Panc1 (cell line): ENCODE measurements around the gene SFRP4. TPM values are rescaled to one million over a fixed set of nuclear protein-coding genes. Genes with fewer than 3 reads are reported as not detected.

Source experiments
- ATAC-seq: fragments of 200-7000 bp; cut with Tn5 transposase; 2 replicates; pipeline ENCODE4 v1.9.1; 2020; ENCODE audit warnings: mild to moderate bottlenecking, moderate library complexity
- Bru-seq: library from RNA; stranded (reverse); fragments of 400-500 nt; gene quantifications from one replicate; lab custom pipeline; 2021; lab: Mats Ljungman, UMichigan
- BruChase-seq, 2 experiments: library from RNA; stranded (reverse); fragments of 400-500 nt; gene quantifications; one replicate each; lab custom pipeline; 2021; lab: Mats Ljungman, UMichigan
- BruUV-seq: library from RNA; stranded (reverse); fragments of 400-500 nt; replicated peaks from 2 replicates; lab custom pipeline; 2021; lab: Mats Ljungman, UMichigan
- CTCF ChIA-PET: fragments of 300-600 bp; sonication (Branson Sonifier 250); formaldehyde crosslinking; loops from one replicate; lab custom pipeline; 2022; ENCODE audit warnings: antibody characterized with exemption; lab: Charles Lee
- POLR2A ChIA-PET: fragments of 300-600 bp; sonication (Branson Sonifier 250); formaldehyde crosslinking; loops from one replicate; lab custom pipeline; 2022; ENCODE audit warnings: antibody characterized with exemption; lab: Charles Lee
- DNase-seq: peaks from one replicate; pipeline ENCODE4 v3.0.0-alpha.2; 2010; ENCODE audit warnings: low read depth, low spot score
- H3K27ac ChIP-seq: 2 replicates; pipeline ENCODE4 v1.5.1; 2011; ENCODE audit warnings: mild to moderate bottlenecking, low read length, inconsistent platforms
- H3K27me3 ChIP-seq: fragments of 200-500 bp; sonication (Bioruptor generic); 2 replicates; pipeline ENCODE4 v1.6.0; 2014; ENCODE audit warnings: low read length, inconsistent platforms; ENCODE audit not compliant: control insufficient read depth, insufficient read depth
- H3K36me3 ChIP-seq: fragments of 200-500 bp; sonication (Bioruptor generic); 2 replicates; pipeline ENCODE4 v1.5.1; 2014; ENCODE audit warnings: inconsistent platforms, mild to moderate bottlenecking, low read length, moderate library complexity; ENCODE audit not compliant: control insufficient read depth, insufficient read depth
- H3K4me1 ChIP-seq: 2 replicates; pipeline ENCODE4 v1.5.1; 2011; ENCODE audit warnings: inconsistent platforms, mild to moderate bottlenecking, low read length, moderate library complexity; ENCODE audit not compliant: control insufficient read depth, insufficient read depth
- H3K4me3 ChIP-seq, 2 experiments: 2 replicates each; pipeline ENCODE4 v1.5.1; 2011 to 2012; ENCODE audit warnings: low read depth in 2 of 2, low read length in 2 of 2, mild to moderate bottlenecking in 2 of 2, inconsistent platforms in 1 of 2, moderate library complexity in 1 of 2
- H3K9me3 ChIP-seq: fragments of 200-500 bp; sonication (Bioruptor generic); 2 replicates; pipeline ENCODE4 v1.5.1; 2014; ENCODE audit warnings: low read depth, mild to moderate bottlenecking, inconsistent platforms, low read length, moderate library complexity; ENCODE audit not compliant: control insufficient read depth, insufficient read depth
- POLR2AphosphoS5 ChIP-seq: IDR thresholded peaks from 2 replicates; pipeline ENCODE4 v1.6.1; 2012; ENCODE audit warnings: mild to moderate bottlenecking, low read depth, low read length, moderate library complexity
- SIN3A ChIP-seq: IDR thresholded peaks from 2 replicates; pipeline ENCODE4 v1.6.1; 2012; ENCODE audit warnings: low read depth, mild to moderate bottlenecking, low read length, moderate library complexity, borderline replicate concordance; ENCODE audit not compliant: insufficient read depth
- TCF7L2 ChIP-seq: IDR thresholded peaks from 2 replicates; pipeline ENCODE4 v1.6.1; 2011; ENCODE audit warnings: mild to moderate bottlenecking, low read depth, low read length, inconsistent platforms
- in situ Hi-C: cut with HindIII; loops from 2 replicates; pipeline ENCODE4 v1.10.0; 2016; ENCODE audit warnings: low sequenced_read_pairs, low pct_unique_long_range_greater_than_20kb
- intact Hi-C: fragments of 100-400 bp; cut with micrococcal nuclease; formaldehyde crosslinking; loops from one replicate; pipeline ENCODE4 v1.10.0; 2022; ENCODE audit not compliant: unreplicated experiment
- long read RNA-seq: library from polyadenylated mRNA; unstranded; transcript quantifications from one replicate; pipeline ENCODE4 v2.0.0, GENCODE V29; 2021; ENCODE audit not compliant: unreplicated experiment
- polyA plus RNA-seq: library from polyadenylated mRNA; unstranded; fragments of >200 nt; gene quantifications from one replicate; pipeline ENCODE4 v1.2.1, GENCODE V29; 2012; ENCODE audit warnings: missing spikeins; ENCODE audit not compliant: insufficient read length
- total RNA-seq: library from RNA; stranded (reverse); gene quantifications from one replicate; pipeline ENCODE4 v1.2.1, GENCODE V29; 2021; ENCODE audit not compliant: unreplicated experiment
- TF ChIP-seq, protein P1 (sequence below): fragments of 450-650 bp; IDR thresholded peaks from 2 replicates; pipeline ENCODE4 v1.5.1; 2017; ENCODE audit warnings: mild to moderate bottlenecking
- TF ChIP-seq, protein P2 (sequence below), 2 experiments: IDR thresholded peaks; 2 replicates each; pipeline ENCODE4 v1.6.1; 2011 to 2012; ENCODE audit warnings: low read depth in 2 of 2, control low read depth in 1 of 2, low read length in 1 of 2, mild to moderate bottlenecking in 1 of 2, moderate library complexity in 1 of 2; ENCODE audit not compliant: insufficient read depth in 1 of 2

The SFRP4 gene
- total RNA-seq (0.74 TPM), Bru-seq, nascent RNA (percentile 28 among the genes with signal in this experiment), BruChase-seq, experiment 1, labeled RNA remaining after a 2-hour chase (percentile 20 among the genes with signal in this experiment), BruChase-seq, experiment 2, labeled RNA remaining after a 6-hour chase (percentile 30 among the genes with signal in this experiment)
- 0.23 TPM for polyA plus RNA-seq
- long read RNA-seq, partial matches to known transcripts: 0 of 4 reads
- long read RNA-seq, other reads (novel, unspliced or antisense): 1 of 4 reads

DNA sequence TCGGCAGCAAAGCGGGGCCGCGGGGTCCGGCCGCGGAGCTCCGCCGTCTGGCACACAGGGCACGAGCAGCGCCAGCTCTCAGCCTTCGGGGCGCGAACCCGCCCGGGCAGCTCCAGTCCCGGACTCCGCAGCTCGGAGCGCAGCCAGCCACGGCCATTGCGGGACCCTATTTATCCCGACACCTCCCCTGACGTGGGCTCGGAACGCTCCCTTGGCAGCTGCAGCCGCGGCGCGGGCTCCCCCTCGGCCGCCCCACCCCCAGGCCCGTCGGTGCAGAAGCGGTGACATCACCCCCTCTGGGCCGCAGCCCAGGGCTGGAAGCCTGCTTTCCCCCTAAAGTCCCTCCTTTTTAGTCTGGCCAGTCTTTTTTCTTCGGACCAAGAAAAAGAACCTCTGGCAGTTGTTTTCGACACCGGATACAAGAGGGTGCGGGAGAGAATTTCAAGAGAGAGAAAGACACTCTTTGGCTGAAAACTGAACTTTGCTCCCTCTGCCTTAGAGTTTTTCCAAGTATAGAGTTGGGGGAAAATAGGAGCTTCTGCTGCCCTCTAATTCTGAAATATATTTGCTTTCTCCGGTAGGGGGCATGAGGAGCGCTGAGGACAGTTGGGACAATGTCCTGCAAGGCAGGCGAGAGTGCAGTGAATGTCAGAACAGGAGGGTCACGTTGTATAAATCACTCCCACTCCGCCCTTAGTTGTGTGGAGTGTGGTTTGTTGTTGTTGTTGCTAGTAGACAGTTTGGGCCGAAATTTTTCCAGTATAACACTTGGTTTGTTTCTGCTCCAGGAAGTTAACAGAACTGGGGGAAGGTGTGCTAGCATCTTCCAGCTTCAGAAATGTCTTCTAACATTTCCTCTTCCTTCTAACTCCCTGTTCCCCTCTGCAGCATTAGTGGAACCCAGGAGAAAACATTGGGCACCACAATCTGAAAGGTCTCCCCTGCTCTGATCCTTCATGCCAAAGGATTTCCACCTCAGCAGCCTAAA, at the start of gene SFRP4:
Gene SFRP4 (minus strand): TSS at position 145 of the 988 bp plus-strand sequence. CDS start 280 bp downstream, outside the sequence.
- no TSS peak for BruUV-seq
- H3K4me1 ChIP-seq: peaks cover 20% of the 10 kb centered on the region
- ATAC-seq (peak; percentile 66), DNase-seq (peak; percentile 51)
- in situ Hi-C loops: no loop called here
- ChIA-PET CTCF (interaction anchor here (0.7 to 1.7 kb wide), 7 partner anchors 8 to 306 kb away, joined by 3 to 8 read pairs (median 4); no protein-coding TSS in a partner anchor), POLR2A (no interaction called here)
- no peak for TF ChIP-seq TCF7L2
- TF ChIP-seq, protein P1, sequence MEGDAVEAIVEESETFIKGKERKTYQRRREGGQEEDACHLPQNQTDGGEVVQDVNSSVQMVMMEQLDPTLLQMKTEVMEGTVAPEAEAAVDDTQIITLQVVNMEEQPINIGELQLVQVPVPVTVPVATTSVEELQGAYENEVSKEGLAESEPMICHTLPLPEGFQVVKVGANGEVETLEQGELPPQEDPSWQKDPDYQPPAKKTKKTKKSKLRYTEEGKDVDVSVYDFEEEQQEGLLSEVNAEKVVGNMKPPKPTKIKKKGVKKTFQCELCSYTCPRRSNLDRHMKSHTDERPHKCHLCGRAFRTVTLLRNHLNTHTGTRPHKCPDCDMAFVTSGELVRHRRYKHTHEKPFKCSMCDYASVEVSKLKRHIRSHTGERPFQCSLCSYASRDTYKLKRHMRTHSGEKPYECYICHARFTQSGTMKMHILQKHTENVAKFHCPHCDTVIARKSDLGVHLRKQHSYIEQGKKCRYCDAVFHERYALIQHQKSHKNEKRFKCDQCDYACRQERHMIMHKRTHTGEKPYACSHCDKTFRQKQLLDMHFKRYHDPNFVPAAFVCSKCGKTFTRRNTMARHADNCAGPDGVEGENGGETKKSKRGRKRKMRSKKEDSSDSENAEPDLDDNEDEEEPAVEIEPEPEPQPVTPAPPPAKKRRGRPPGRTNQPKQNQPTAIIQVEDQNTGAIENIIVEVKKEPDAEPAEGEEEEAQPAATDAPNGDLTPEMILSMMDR: peak; percentile 94
- no peaks in the 10 kb centered on the region for H3K9me3 ChIP-seq
- H3K27ac ChIP-seq: no peak within 1 kb of the TSS
- peaks cover 22% of the 10 kb centered on the region for H3K27me3 ChIP-seq
- H3K4me3 ChIP-seq: peak within 1 kb of the TSS; percentile 45 to 60
- intact Hi-C loops: loop anchor here (2.0 to 5.0 kb wide), 2 partner anchors 190 to 305 kb away; no protein-coding TSS in a partner anchor
- no peaks in the 10 kb centered on the region for H3K36me3 ChIP-seq

DNA sequence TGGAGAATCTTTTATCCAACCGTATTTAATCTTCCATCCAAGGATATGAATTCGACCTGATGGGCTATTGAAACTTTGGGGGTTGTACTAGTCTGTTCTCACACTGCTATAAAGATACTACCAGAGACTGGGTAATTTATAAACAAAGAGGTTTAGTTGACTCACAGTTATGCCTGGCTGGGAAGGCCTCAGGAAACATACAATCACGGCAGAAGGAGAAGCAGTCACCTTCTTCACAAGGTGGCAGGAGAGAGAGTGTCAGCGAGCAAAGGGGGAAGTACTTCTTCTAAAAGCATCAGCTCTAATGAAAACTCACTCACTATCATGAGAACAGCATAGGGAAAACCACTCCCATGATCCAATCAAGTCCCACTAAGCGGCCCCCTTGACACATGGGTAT, 47.6 kb upstream of the SFRP4 start:
- TF ChIP-seq TCF7L2 (no peak), SIN3A (no peak), POLR2AphosphoS5 (no peak)
- TF ChIP-seq, protein P2, sequence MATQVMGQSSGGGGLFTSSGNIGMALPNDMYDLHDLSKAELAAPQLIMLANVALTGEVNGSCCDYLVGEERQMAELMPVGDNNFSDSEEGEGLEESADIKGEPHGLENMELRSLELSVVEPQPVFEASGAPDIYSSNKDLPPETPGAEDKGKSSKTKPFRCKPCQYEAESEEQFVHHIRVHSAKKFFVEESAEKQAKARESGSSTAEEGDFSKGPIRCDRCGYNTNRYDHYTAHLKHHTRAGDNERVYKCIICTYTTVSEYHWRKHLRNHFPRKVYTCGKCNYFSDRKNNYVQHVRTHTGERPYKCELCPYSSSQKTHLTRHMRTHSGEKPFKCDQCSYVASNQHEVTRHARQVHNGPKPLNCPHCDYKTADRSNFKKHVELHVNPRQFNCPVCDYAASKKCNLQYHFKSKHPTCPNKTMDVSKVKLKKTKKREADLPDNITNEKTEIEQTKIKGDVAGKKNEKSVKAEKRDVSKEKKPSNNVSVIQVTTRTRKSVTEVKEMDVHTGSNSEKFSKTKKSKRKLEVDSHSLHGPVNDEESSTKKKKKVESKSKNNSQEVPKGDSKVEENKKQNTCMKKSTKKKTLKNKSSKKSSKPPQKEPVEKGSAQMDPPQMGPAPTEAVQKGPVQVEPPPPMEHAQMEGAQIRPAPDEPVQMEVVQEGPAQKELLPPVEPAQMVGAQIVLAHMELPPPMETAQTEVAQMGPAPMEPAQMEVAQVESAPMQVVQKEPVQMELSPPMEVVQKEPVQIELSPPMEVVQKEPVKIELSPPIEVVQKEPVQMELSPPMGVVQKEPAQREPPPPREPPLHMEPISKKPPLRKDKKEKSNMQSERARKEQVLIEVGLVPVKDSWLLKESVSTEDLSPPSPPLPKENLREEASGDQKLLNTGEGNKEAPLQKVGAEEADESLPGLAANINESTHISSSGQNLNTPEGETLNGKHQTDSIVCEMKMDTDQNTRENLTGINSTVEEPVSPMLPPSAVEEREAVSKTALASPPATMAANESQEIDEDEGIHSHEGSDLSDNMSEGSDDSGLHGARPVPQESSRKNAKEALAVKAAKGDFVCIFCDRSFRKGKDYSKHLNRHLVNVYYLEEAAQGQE (IDR thresholded peaks at IDR 0.05; ENCODE audit: insufficient read depth in 1 of 2, low read depth in 2 of 2, low read length in 1 of 2): no peak
- TF ChIP-seq, protein P1: no peak
- ATAC-seq (no peak), DNase-seq (no peak)
- in situ Hi-C loops: no loop called here
- no peak overlapping the region for H3K27ac ChIP-seq
- no peaks in the 10 kb centered on the region for H3K9me3 ChIP-seq
- no TSS peak for BruUV-seq
- intact Hi-C loops: no loop called here
- no peaks in the 10 kb centered on the region for H3K27me3 ChIP-seq
- H3K36me3 ChIP-seq: no peaks in the 10 kb centered on the region
- H3K4me1 ChIP-seq: no peaks in the 10 kb centered on the region
- no peak overlapping the region for H3K4me3 ChIP-seq
- ChIA-PET POLR2A (no interaction called here), CTCF (no interaction called here)
